Thoracic aorta endothelial cell (primary cell): ENCODE results near the gene ZFTA. TPM values are rescaled to one million over a fixed set of nuclear protein-coding genes. Genes with fewer than 3 reads are reported as not detected.

Experiments used
- small RNA-seq: library from RNA; depleted of rRNA; stranded (forward); fragments of <200 nt; gene quantifications from one replicate; pipeline ENCODE3, GENCODE V24; 2012
- total RNA-seq: library from RNA; depleted of rRNA; stranded (reverse); fragments of >200 nt; gene quantifications from 2 replicates; pipeline ENCODE4 v1.2.3, GENCODE V29; 2012

The ZFTA gene
- 18.9 and 23.3 TPM in 2 replicates for total RNA-seq

DNA sequence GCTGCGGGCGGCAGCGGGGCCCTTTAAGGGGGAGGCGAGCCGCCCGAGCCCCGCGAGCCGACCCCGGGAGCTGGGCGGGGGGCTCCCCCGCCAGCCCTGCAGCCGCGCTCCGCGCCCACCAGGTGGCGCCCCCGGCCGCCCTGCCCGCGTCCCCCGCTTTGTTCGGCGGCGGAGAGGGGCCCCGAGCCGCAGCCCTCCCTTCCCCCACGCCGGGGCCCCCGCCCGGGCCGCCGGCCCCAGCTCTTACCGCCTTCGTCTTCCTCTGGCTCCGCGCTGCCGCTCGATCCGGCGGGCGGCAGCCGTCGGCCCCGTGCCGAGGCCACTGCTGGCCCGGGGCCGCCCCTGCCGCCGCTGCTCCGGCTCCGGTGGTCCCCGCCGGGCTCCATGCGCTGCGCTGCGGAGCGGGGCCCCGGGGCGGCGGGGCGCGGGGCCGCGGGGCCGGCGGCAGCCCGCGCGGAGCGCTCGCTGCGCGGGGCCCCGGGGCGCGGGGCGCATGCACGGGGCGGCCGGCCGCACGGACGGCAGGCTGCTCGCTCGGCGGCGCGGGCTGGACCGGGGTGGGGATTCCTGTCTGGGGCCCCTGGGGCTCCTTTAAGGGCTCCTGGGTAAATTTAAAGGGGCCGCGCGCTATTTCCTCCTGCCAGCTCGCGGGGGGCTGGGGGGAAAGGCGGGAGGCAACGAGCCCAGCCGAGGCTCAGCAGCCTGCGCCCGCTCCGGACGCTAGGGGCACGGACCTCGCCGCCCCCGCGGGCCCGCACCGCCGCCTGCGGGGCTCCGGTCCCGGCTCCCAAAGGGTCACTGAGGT is at the start of gene ZFTA:
Gene ZFTA, minus strand, starts transcription at position 539 of the 805 bp plus-strand sequence. Its CDS starts 153 bp downstream, at position 386.

DNA sequence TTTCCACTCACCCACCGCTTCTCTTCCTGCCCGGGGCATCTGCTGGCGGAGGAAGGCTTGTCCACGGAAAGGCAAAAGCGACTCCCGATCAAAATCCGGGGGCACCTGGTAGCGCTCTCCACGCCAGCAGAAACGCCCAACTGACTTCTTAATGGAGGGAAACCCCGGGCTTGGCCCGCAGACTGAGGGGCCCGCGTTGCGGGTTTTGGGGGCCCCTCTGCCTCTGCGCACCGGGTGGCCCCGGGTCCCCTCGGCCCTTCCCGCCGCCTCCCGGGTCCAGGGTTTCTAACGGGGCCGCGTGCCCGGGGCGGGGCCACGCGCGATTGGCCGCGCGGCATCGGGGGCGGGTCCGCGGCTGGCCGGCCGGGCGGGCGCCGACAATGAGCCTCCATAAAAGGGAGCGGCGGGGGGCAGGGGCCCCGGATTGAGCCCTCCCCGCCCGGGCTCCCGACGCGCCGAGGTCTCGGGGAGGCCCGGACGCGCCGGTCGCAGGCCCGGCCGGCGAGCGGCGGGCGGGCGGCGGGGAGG is 44.5 kb upstream of the ZFTA start, which contains the start of gene SPINDOC:
Gene SPINDOC, plus strand, starts transcription at position 422 of the 528 bp plus-strand sequence. CDS start 231 bp downstream, outside the sequence.

Small RNA genes within 50 kb of the gene (small RNA-seq; reads per million reads assigned to genes)
- gene RN7SL596P: not detected

Other genes starting within 250 kb of the ZFTA start
- gene PLAAT4, start 232.0 kb downstream of the ZFTA start, total RNA-seq: 1.5 and 1.7 TPM in 2 replicates
- gene PLAAT2, start 205.4 kb downstream of the ZFTA start, total RNA-seq: not detected in 2 replicates
- 20.5 and 29.4 TPM in 2 replicates for gene PLAAT3, start 154.3 kb downstream of the ZFTA start, total RNA-seq
- 131 and 149 TPM in 2 replicates for gene ATL3, start 97.4 kb downstream of the ZFTA start, total RNA-seq
- 114 and 125 TPM in 2 replicates for gene RTN3, start 87.3 kb downstream of the ZFTA start, total RNA-seq
- gene SPINDOC, start 44.7 kb upstream of the ZFTA start, total RNA-seq: 27.4 and 32.6 TPM in 2 replicates
- 26.1 and 29.2 TPM in 2 replicates for gene MARK2, start 70.3 kb upstream of the ZFTA start, total RNA-seq
- 0.36 and 0.40 TPM in 2 replicates for gene RCOR2, start 148.4 kb upstream of the ZFTA start, total RNA-seq
- gene NAA40, start 170.2 kb upstream of the ZFTA start, total RNA-seq: 19.8 and 23.0 TPM in 2 replicates
- 188 and 250 TPM in 2 replicates for gene COX8A, start 205.8 kb upstream of the ZFTA start, total RNA-seq
- gene OTUB1, start 217.7 kb upstream of the ZFTA start, total RNA-seq: 41.8 and 53.3 TPM in 2 replicates